MCF 10A (cell line): ENCODE results near the gene TAC4. TPM values are rescaled to one million over a fixed set of nuclear protein-coding genes. Genes with fewer than 3 reads are reported as not detected.

ENCODE experiments used
- BruUV-seq: library from RNA; stranded (reverse); fragments of 400-500 nt; replicated peaks from 2 replicates; lab custom pipeline; 2021; lab: Mats Ljungman, UMichigan
- CTCF ChIA-PET: fragments of 300-600 bp; sonication (Branson Sonifier 250); formaldehyde crosslinking; extraction: SDS; loops from one replicate; lab custom pipeline; 2021; ENCODE audit warnings: antibody characterized with exemption, inconsistent platforms; lab: Yijun Ruan, JAX
- POLR2A ChIA-PET: fragments of 300-600, 350-650 bp; sonication (Branson Sonifier 250); formaldehyde crosslinking; extraction: SDS; loops from one replicate; lab custom pipeline; 2020; ENCODE audit warnings: antibody characterized with exemption, inconsistent platforms; lab: Yijun Ruan, JAX
- DNase-seq: peaks from one replicate; pipeline ENCODE4 v3.0.0-alpha.2; 2018; ENCODE audit not compliant: unreplicated experiment
- H3K27ac Mint-ChIP-seq: one replicate; pipeline ENCODE4 v1.8.0; 2022; ENCODE audit warnings: mild to moderate bottlenecking, low read depth, mixed read lengths; ENCODE audit not compliant: unreplicated experiment
- H3K27me3 Mint-ChIP-seq: one replicate; pipeline ENCODE4 v1.8.0; 2022; ENCODE audit warnings: mixed read lengths; ENCODE audit not compliant: insufficient read depth, unreplicated experiment
- H3K36me3 Mint-ChIP-seq: one replicate; pipeline ENCODE4 v1.8.0; 2022; ENCODE audit warnings: mild to moderate bottlenecking, moderate library complexity, mixed read lengths; ENCODE audit not compliant: insufficient read depth, unreplicated experiment
- H3K4me1 Mint-ChIP-seq: one replicate; pipeline ENCODE4 v1.8.0; 2022; ENCODE audit warnings: mixed read lengths; ENCODE audit not compliant: insufficient read depth, unreplicated experiment
- H3K4me3 Mint-ChIP-seq: one replicate; pipeline ENCODE4 v1.8.0; 2022; ENCODE audit warnings: mild to moderate bottlenecking, moderate library complexity, mixed read lengths; ENCODE audit not compliant: unreplicated experiment
- H3K9me3 Mint-ChIP-seq: one replicate; pipeline ENCODE4 v1.8.0; 2022; ENCODE audit warnings: mixed read lengths; ENCODE audit not compliant: unreplicated experiment
- CTCF ChIP-seq: fragments of 200-600 bp; IDR thresholded peaks from one replicate; pipeline ENCODE4 v1.8.0; 2022; ENCODE audit warnings: antibody characterized with exemption, mild to moderate bottlenecking; ENCODE audit not compliant: unreplicated experiment
- intact Hi-C: fragments of 100-400 bp; cut with micrococcal nuclease; formaldehyde crosslinking; loops from 2 replicates; pipeline ENCODE4 v1.14.1; 2022
- total RNA-seq: library from RNA; stranded (reverse); gene quantifications from 2 replicates; pipeline ENCODE4 v1.2.3, GENCODE V29; 2022

Gene TAC4
- total RNA-seq, 1 experiment from 2014 or later = not detected

GRCh38 chr17:49866019-49866380 is 18.1 kb upstream of the TAC4 start:
- peaks cover 7% of the 10 kb centered on the region for H3K36me3 Mint-ChIP-seq
- BruUV-seq = no TSS peak
- ChIA-PET POLR2A (no interaction called here), CTCF (interaction anchor here (0.7 to 14.4 kb wide), 3 partner anchors 14 to 131 kb away, joined by 3 to 236 read pairs (median 8); partner anchors contain the start of gene DLX3)
- DNase-seq = no peak
- no peaks in the 10 kb centered on the region for H3K4me1 Mint-ChIP-seq
- intact Hi-C loops = no loop called here
- H3K27me3 Mint-ChIP-seq = peaks cover 20% of the 10 kb centered on the region
- H3K9me3 Mint-ChIP-seq = no peaks in the 10 kb centered on the region
- H3K27ac Mint-ChIP-seq = no peak overlapping the region
- no peak overlapping the region for H3K4me3 Mint-ChIP-seq
- TF ChIP-seq CTCF = no peak

GRCh38 chr17:49862781-49863331 is 15.0 kb upstream of the TAC4 start:
- ChIA-PET POLR2A (interaction anchor here (0.7 kb wide), 1 partner anchor 69 kb away, joined by 3 read pairs; no protein-coding TSS in a partner anchor), CTCF (interaction anchor here (0.7 to 14.4 kb wide), 3 partner anchors 17 to 134 kb away, joined by 3 to 236 read pairs (median 6); partner anchors contain the start of gene DLX3)
- H3K27me3 Mint-ChIP-seq = peaks cover 7% of the 10 kb centered on the region
- no TSS peak for BruUV-seq
- H3K4me1 Mint-ChIP-seq = no peaks in the 10 kb centered on the region
- intact Hi-C loops = no loop called here
- no peaks in the 10 kb centered on the region for H3K9me3 Mint-ChIP-seq
- H3K36me3 Mint-ChIP-seq = peaks cover 7% of the 10 kb centered on the region
- no peak overlapping the region for H3K4me3 Mint-ChIP-seq
- no peak for TF ChIP-seq CTCF
- H3K27ac Mint-ChIP-seq = no peak overlapping the region
- no peak for DNase-seq

GRCh38 chr17:49861150-49861884 is 13.4 kb upstream of the TAC4 start:
- POLR2A ChIA-PET = interaction anchor here (0.5 to 1.2 kb wide), 3 partner anchors 37 to 137 kb away, joined by 3 to 4 read pairs (median 4); no protein-coding TSS in a partner anchor
- H3K27ac Mint-ChIP-seq = no peak overlapping the region

More at GRCh38 chr17:49861150-49861884, 13.4 kb upstream of the TAC4 start:
- no peaks in the 10 kb centered on the region for H3K27me3 Mint-ChIP-seq
- no peaks in the 10 kb centered on the region for H3K4me1 Mint-ChIP-seq
- intact Hi-C loops = loop anchor here (1.0 kb wide), 3 partner anchors 137 to 304 kb away; no protein-coding TSS in a partner anchor
- peak; percentile 65 for DNase-seq
- no peak overlapping the region for H3K4me3 Mint-ChIP-seq
- no peaks in the 10 kb centered on the region for H3K9me3 Mint-ChIP-seq
- no TSS peak for BruUV-seq
- CTCF ChIA-PET = interaction anchor here (0.6 to 14.4 kb wide), 12 partner anchors 14 to 432 kb away, joined by 3 to 236 read pairs (median 4); partner anchors contain the start of gene DLX3
- H3K36me3 Mint-ChIP-seq = no peaks in the 10 kb centered on the region
- peak; percentile 89 for TF ChIP-seq CTCF
